ENCODE measurements around the gene RAB4B. TPM values are rescaled to one million over a fixed set of nuclear protein-coding genes. Genes with fewer than 3 reads are reported as not detected.
"Not testable (repeated sequence)": the region's sequence is repeated elsewhere in the genome, so short reads cannot be mapped to it uniquely, and the experiment has no call there.

The RAB4B gene, protein sequence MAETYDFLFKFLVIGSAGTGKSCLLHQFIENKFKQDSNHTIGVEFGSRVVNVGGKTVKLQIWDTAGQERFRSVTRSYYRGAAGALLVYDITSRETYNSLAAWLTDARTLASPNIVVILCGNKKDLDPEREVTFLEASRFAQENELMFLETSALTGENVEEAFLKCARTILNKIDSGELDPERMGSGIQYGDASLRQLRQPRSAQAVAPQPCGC
- total RNA-seq, result 7.9 and 9.2 TPM in 2 replicates

DNA sequence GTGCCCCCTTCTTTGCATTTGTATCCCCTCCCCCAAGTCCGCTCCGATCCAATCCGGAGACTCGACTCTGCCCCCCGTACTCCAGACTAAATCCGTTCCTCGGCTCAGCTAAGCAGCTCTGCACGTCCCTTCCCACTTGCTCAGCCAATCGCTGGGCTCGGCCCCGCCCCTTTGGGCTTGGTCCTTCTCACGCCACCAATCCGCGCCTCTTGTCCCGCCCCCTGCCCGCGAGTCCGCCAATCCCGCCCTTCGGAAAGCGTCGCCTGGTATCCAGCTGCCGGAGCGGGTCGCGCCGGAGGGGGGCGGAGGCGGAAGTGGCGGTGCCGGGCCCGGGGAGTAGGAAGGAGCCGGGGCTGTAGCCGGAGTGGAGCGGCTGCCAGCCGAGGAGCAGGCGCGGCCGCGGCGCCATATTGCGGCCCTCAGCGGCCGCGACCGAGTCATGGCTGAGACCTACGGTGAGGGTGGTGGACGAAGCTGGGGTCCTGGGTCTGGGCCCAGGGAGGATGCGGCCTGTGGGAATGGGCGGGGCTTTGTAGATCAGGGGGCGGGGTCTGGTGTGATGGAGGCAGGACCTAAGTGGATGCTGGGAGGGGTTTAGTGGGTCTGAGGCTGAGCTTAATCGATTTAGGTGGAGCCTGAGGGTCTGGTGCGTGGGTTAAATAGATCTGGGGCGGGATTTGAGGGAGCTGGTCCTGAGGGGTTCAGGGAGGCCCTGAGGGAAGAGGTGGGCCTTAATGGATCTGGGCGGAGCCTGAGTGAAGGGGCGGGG lies at the start of gene RAB4B:
RAB4B (plus strand) TSS at position 311 of the 769 bp plus-strand sequence; CDS start at position 440, 129 bp downstream.
- TF ChIP-seq, protein P1, sequence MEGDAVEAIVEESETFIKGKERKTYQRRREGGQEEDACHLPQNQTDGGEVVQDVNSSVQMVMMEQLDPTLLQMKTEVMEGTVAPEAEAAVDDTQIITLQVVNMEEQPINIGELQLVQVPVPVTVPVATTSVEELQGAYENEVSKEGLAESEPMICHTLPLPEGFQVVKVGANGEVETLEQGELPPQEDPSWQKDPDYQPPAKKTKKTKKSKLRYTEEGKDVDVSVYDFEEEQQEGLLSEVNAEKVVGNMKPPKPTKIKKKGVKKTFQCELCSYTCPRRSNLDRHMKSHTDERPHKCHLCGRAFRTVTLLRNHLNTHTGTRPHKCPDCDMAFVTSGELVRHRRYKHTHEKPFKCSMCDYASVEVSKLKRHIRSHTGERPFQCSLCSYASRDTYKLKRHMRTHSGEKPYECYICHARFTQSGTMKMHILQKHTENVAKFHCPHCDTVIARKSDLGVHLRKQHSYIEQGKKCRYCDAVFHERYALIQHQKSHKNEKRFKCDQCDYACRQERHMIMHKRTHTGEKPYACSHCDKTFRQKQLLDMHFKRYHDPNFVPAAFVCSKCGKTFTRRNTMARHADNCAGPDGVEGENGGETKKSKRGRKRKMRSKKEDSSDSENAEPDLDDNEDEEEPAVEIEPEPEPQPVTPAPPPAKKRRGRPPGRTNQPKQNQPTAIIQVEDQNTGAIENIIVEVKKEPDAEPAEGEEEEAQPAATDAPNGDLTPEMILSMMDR (IDR thresholded peaks at IDR 0.05; ENCODE audit: insufficient read depth, low read length, severe bottlenecking), result peak; percentile 3
- no peaks in the 10 kb centered on the region for H3K36me3 ChIP-seq (ENCODE audit: control insufficient read depth, insufficient read depth, low read length)
- H3K27me3 ChIP-seq (ENCODE audit: control insufficient read depth, insufficient read depth, low read length), result no peaks in the 10 kb centered on the region
- DNase-seq (ENCODE audit: low read depth), result peak; percentile 98
- FAIRE-seq, result no peak
- H3K4me3 ChIP-seq (ENCODE audit: low read depth, low read length), result peak within 1 kb of the TSS; percentile 82

DNA sequence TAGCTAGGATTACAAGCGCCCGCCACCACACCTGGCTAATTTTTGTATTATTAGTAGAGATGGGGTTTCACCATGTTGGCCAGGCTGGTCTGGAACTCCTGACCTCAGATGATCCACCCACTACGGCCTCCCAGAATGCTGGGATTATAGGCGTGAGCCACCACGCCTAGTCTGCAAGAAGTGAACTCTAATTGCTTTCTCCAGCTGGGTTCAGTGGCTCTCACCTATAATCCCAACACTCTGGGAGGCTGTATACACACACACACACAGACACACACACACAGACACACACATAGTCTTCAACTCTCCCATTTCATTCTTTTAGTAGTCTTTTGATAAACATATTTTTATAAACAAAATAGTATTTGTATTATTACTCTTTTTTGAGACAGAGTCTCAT lies 48.0 kb upstream of the RAB4B start:
- not testable (repeated sequence) for FAIRE-seq; H3K27me3 ChIP-seq (ENCODE audit: control insufficient read depth, insufficient read depth, low read length); H3K4me3 ChIP-seq (ENCODE audit: low read depth, low read length); DNase-seq (ENCODE audit: low read depth)
- H3K36me3 ChIP-seq (ENCODE audit: control insufficient read depth, insufficient read depth, low read length), result peaks cover 49% of the 10 kb centered on the region

DNA sequence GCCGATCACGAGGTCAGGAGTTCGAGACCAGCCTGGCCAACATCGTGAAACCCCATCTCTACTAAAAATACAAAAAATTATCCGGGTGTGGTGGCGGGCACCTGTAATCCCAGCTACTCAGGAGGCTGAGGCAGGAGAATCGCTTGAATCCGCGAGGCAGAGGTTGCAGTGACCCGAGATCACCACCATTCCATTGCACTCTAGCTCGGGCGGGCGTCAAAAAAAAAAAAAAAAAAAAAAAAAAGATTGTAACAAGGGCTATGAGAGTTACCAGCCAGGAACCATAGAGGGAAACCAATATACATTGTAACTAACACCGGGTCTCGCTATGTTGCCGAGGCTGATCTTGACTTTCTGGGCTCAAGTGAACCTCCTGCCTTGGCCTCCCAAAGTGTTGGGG lies 45.7 kb upstream of the RAB4B start:
- H3K4me3 ChIP-seq (ENCODE audit: low read depth, low read length); H3K27me3 ChIP-seq (ENCODE audit: control insufficient read depth, insufficient read depth, low read length); DNase-seq (ENCODE audit: low read depth); FAIRE-seq: not testable (repeated sequence)
- peaks cover 52% of the 10 kb centered on the region for H3K36me3 ChIP-seq (ENCODE audit: control insufficient read depth, insufficient read depth, low read length)

DNA sequence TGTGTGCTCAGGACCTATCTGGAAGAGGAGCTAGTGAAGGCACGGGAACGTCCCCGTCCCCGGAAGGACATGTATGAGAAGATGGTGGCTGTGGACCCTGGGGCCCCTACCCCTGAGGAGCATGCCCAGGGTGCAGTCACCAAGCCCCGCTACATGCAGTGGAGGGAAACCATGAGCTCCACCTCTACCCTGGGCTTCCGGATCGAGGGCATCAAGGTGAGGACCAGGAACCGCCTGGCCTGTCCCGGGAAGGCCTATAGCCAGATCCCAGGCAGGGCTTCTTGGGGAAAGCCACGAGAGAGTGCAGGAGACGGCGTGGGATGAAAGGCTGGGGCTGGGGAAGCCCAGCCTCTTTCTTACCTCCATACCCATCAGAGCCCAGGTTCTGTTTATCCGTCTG lies 44.9 kb upstream of the RAB4B start:
- TF ChIP-seq, protein P1 (IDR thresholded peaks at IDR 0.05; ENCODE audit: insufficient read depth, low read length, severe bottlenecking), result no peak
- DNase-seq (ENCODE audit: low read depth), result no peak
- FAIRE-seq, result no peak
- Histone ChIP-seq H3K36me3 (ENCODE audit: control insufficient read depth, insufficient read depth, low read length) (peaks cover 54% of the 10 kb centered on the region), H3K27me3 (ENCODE audit: control insufficient read depth, insufficient read depth, low read length) (no peaks in the 10 kb centered on the region), H3K4me3 (ENCODE audit: low read depth, low read length) (no peak overlapping the region)

DNA sequence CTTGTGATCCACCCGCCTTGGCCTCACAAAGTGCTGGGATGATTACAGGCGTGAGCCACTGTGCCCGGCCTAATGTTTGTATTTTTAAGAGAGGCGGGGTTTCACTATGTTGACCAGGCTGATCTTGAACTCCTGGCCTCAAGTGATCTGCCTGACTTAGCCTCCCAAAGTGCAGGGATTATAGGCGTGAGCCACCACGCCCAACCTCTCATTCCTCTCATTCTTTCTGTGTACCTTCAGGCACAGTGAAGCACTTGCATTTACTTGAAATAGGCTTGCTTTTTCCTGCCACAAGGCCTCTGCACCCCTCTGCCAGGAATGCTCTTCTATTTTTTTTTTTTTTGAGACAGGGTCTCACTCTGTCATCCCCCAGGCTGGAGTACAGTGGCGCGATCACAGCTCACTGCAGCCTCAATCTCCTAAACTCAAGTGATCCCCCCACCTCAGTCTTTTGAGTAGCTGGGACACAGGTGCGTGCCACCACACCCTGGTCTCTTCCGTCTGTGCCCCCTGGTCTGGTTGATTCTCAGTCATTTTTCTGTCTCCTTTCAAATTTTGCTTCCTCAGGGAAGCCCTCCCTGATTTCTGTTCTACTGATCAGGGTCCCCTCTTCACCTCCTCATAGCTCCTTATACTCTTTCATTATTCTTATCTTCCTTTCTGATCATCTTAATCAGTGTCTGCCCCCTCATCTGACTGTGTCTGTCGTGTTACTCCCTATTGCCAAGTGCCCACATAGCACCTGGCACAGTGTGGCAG lies 42.9 kb upstream of the RAB4B start:
- no peak overlapping the region for H3K4me3 ChIP-seq (ENCODE audit: low read depth, low read length)
- H3K27me3 ChIP-seq (ENCODE audit: control insufficient read depth, insufficient read depth, low read length), result no peaks in the 10 kb centered on the region
- no peak for FAIRE-seq
- DNase-seq (ENCODE audit: low read depth), result no peak
- H3K36me3 ChIP-seq (ENCODE audit: control insufficient read depth, insufficient read depth, low read length), result peaks cover 60% of the 10 kb centered on the region
- TF ChIP-seq, protein P1 (IDR thresholded peaks at IDR 0.05; ENCODE audit: insufficient read depth, low read length, severe bottlenecking), result no peak

DNA sequence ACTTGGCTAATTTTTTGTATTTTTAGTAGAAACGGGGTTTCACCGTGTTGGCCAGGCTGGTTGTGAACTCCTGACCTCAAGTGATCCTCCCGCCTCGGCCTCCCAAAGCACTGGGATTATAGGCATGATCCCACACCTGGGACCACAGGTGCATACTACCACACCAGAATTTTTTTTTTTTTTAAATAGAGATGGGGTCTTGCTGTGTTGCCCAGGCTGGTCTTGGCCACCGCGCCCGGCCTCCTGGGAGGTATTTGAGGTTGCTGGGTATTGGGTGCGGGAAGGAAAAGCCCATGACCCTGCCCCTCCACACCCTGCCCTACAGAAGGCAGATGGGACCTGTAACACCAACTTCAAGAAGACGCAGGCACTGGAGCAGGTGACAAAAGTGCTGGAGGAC lies 41.4 kb upstream of the RAB4B start:
- no peak for FAIRE-seq
- TF ChIP-seq, protein P1 (IDR thresholded peaks at IDR 0.05; ENCODE audit: insufficient read depth, low read length, severe bottlenecking), result no peak
- Histone ChIP-seq H3K36me3 (ENCODE audit: control insufficient read depth, insufficient read depth, low read length) (peaks cover 48% of the 10 kb centered on the region), H3K27me3 (ENCODE audit: control insufficient read depth, insufficient read depth, low read length) (no peaks in the 10 kb centered on the region), H3K4me3 (ENCODE audit: low read depth, low read length) (no peak overlapping the region)
- DNase-seq (ENCODE audit: low read depth), result no peak

Data from bronchial epithelial cell (primary cell).